NCI-H446 treated with DMSO at 0.1 percent for 48 hours (cell line): ENCODE data around the gene FHIT.

Experiments
- DNase-seq: peaks from one replicate; lab custom pipeline; 2025; lab: John Stamatoyannopoulos, UW

The FHIT gene

GRCh38 chr3:60469481-60469880 is 781.8 kb downstream of the FHIT start:
- DNase-seq = no peak

DNA sequence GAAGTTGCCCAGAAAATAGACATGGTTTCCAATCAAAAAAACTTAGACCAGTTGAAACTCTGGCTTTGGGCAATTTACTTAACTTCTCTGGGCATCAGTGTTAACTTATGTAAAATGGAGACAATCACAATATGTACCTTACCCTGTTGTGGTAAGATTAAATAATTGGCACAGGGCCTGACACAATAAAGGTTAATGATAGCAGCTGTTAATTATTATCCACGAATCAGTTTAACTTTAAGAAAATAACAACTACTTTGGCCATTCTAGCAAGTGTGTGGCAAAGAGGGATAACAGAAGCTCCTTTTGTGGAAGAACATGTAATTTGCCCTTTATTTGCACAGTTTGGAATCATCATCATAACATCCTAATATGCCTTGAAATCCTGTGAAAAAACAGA is 787.6 kb downstream of the FHIT start:
- DNase-seq = no peak

DNA sequence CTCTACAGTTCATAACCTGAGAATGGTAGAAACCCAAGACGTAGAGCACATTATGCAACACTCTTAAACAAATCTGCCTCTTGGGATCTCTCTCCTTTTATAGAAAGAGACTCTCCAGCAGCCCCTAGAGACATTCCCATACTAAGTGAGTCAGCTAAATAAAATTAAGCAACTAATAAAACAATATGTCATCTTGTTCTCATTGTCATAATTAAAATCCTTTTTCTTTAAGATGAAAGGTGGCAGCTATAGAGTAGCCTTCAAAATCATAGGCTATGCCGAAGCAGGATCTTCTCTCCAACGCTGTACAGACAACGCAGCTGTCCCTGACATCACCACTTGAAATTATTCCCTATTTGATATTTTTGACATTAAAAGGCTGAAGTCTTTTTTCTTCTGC is 790.0 kb downstream of the FHIT start:
- no peak for DNase-seq

DNA sequence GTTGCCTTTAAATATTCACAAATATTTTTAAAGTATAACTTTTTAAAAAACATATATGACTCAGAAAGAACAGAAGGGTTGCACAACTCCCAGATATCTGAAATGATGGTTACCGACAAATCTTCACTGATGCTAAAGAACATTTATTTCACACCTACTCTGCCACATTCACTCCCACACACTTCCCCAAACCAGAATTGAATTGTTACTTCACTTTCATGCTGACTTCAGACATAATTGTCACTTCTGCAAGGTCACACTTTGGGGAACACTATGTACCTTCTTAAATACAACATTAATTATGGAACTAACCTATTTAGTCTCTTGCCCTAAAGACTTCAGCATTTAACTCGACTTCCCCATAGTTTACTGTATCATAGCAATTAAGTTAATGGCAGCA is 795.1 kb downstream of the FHIT start:
- no peak for DNase-seq

DNA sequence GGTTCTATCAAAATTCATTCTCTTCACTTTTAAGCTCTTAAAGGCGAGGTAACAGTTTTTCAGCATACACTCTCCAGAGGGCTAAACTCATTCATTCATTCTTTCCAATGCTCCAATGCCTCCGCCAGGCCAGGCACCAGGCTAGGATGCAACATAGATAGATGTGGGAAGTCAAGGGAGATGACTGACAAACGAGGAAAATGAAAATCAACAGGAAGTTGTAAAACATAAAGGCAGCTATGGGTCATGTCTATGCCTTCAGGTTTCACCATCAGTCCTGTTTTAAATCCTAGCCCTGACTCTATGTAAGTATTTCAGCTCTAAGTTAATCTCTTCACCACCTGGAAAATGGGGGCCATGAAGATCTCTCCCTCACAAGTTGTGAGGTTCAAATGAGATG is 797.9 kb downstream of the FHIT start:
- DNase-seq = no peak

GRCh38 chr3:60448696-60449095 is 802.6 kb downstream of the FHIT start:
- no peak for DNase-seq

- no peak for DNase-seq
These were observed 805.8 kb downstream of the FHIT start for GRCh38 chr3:60445446-60445845.

- no peak for DNase-seq
These were observed 806.3 kb downstream of the FHIT start for GRCh38 chr3:60444898-60445437.

- no peak for DNase-seq
These were observed 810.4 kb downstream of the FHIT start for GRCh38 chr3:60440869-60441268.

GRCh38 chr3:60435941-60436650 is 815.2 kb downstream of the FHIT start:
- DNase-seq = no peak

- no peak for DNase-seq
These were observed 816.3 kb downstream of the FHIT start for GRCh38 chr3:60434950-60435349.

GRCh38 chr3:60434323-60434722 is 816.9 kb downstream of the FHIT start:
- DNase-seq = no peak

DNA sequence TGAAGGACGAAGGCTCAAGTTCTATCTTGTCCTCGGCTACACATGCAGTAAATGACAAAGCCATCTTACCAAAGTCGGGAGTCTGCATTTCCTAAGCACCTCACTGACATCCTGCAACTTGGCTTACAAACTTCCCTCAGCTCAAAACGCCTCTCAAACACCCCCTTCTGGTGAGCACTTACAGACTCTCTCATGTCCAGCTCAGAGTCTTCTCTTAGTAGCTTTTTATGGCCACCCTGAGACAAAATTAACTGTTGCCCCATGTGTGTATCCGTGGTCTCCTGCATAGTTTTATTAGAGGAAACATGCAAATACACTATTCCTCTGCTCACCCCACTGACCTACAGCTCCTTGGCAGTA is 819.7 kb downstream of the FHIT start:
- DNase-seq = no peak

GRCh38 chr3:60430205-60430604 is 821.0 kb downstream of the FHIT start:
- no peak for DNase-seq

DNA sequence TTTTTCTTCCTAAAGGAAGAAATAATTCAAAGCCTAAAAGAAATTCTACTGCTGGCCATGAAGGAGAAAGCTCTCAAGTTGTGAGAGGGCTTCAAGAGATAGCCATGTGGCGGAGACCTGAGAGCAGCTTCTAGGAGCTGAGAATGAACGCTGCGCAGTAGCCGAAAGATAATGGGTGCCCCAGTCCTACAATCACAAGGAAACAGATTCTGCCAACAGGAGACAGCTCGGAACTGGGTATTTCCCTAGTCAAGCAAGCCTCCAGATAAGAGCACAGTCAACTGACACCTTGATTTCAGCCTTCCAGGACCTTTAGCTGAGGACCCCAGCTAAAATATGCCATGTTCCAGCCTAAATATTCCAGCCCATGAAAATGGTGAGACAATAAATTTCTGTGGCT is 824.1 kb downstream of the FHIT start:
- DNase-seq = no peak

DNA sequence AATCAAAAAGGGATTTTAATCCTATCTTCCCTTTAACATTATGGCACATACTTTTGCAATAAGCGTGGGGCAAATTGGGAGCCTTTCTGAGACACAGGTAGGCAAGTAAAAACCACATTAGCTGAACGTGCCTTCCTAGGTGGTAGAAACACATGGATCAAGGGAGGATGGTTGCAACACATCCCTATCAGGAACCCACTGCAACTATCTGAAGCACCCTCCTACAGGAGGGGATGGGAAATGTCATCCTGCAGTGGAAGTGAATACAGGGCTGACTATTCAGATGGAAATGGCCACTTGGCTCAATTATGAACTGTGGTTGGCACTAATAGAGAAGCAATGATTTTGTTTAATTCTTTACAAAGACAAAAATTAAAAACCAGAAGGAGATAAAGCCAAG is 826.3 kb downstream of the FHIT start:
- no peak for DNase-seq

- DNase-seq = no peak
These were observed 827.2 kb downstream of the FHIT start for GRCh38 chr3:60424034-60424433.

- DNase-seq = no peak
These were observed 827.7 kb downstream of the FHIT start for GRCh38 chr3:60423556-60423955.

DNA sequence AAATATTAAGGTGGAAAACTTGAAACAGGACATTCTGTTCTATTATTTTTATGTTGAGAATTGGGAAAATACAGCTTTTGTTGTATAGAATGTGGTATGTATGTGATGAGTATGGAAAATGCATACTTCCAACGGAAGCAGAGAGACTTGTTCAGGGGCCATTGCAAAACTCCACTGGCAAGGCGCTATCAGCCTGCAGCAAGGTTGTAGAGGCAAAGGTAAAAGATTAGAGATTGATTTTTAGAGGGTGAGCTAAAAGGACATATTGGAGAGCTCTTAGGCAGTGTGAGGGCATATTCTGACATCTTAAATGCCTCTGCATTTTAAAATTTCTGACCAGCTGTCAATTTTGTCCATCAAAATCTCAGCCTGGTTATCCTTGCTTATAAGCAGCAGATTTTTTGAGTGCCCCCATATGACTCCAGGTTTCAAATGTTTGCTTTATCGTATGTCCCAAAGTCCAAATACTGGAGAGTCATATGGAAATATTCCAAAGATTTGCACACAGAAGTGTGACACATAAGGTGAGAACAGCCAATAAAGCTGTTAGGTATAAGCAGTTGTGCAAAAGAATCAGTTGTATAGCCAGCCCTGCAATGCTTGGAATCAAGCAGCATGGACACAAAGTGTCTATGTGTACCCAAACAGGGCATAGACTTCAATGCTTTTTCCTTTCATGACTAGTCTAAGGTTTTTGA is 829.4 kb downstream of the FHIT start:
- no peak for DNase-seq

- no peak for DNase-seq
These were observed 833.7 kb downstream of the FHIT start for GRCh38 chr3:60417576-60417975.

GRCh38 chr3:60414011-60414410 is 837.2 kb downstream of the FHIT start:
- no peak for DNase-seq

DNA sequence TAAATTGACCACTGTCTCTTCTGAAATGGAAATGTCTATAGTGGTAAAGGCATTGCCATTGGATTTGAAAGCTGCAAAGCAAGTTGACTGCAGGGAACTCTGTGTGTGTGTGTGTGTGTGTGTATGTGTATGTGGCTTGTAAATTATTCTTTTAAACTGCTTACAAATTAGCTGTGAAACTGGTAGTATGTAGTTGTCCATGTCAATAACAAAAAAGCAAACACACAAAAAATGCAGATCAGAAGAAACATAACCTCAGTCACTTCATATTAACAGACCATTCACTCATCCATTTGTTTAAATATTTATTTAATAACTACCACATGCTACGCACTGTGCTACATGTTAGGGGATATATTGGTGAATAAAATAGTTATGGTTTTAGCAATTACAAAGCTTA is 837.7 kb downstream of the FHIT start:
- no peak for DNase-seq

DNA sequence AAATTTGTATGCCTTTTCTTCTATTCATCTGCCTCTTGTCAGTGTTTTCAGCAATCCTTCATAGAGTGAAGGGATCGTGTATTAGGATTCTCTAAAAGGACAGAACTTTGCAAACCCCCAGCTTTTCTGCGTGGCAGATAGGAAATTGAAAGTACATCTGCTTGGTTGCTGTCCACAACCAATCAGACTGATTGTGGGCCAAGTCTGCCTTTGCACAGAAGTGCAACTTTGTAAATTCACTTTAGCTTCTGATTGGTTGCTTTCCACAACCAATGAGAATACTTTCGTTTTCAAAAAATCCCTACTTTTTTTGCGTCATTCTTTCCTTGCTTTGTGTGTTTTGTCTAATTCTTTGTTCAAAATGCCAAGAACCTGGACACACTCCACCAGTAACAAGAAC is 847.4 kb downstream of the FHIT start:
- DNase-seq = no peak

GRCh38 chr3:60402931-60403330 is 848.3 kb downstream of the FHIT start:
- no peak for DNase-seq
